ENCODE results near the gene CXXC5.

CXXC5 gene

GRCh38 chr5:139690803-139691629 lies 42.9 kb downstream of the CXXC5 start:
- DNase-seq = no peak
- H3K9me3 ChIP-seq (ENCODE audit: control extremely low read depth in 1 of 5, control insufficient read depth in 4 of 5, insufficient read depth in 2 of 5, low read depth in 1 of 5, low read length in 4 of 5) = no peaks in the 10 kb centered on the region
- H3K4me1 ChIP-seq (ENCODE audit: control extremely low read depth in 1 of 4, control insufficient read depth in 4 of 4, insufficient read depth in 4 of 4, low read length in 3 of 4) = peaks cover 0 to 80% (median 40%) of the 10 kb centered on the region in 4 experiments
- H3K4me3 ChIP-seq (ENCODE audit: control insufficient read depth in 1 of 7, extremely low read depth in 1 of 7, insufficient read depth in 4 of 7, low read depth in 2 of 7, low read length in 6 of 7) = no peak overlapping the region
- peaks cover 0 to 26% (median 5%) of the 10 kb centered on the region in 4 experiments for H3K36me3 ChIP-seq (ENCODE audit: control insufficient read depth in 4 of 4, insufficient read depth in 4 of 4, low read length in 3 of 4)
- ChIA-PET POLR2A (interaction anchor here (0.7 to 3.4 kb wide), 6 partner anchors 18 to 54 kb away, joined by 3 to 22 read pairs (median 4); no protein-coding TSS in a partner anchor), CTCF (interaction anchor here (0.6 to 16.8 kb wide), 23 partner anchors 9 to 269 kb away, joined by 3 to 357 read pairs (median 7); partner anchors contain the start of gene CXXC5)
- H3K27me3 ChIP-seq (replicated peaks in 2 of 5; ENCODE audit: control insufficient read depth in 4 of 5, insufficient read depth in 5 of 5, low read length in 4 of 5) = no peaks in the 10 kb centered on the region
- H3K27ac ChIP-seq (ENCODE audit: insufficient read depth in 1 of 2, low read depth in 1 of 2, low read length in 2 of 2, poor library complexity in 1 of 2, severe bottlenecking in 2 of 2) = no peak overlapping the region
- WGBS (ENCODE audit: insufficient coverage) = 79% methylated on average over 5 of the region's 6 CpGs

- CTCF ChIA-PET = interaction anchor here (0.9 to 16.8 kb wide), 10 partner anchors 8 to 83 kb away, joined by 3 to 357 read pairs (median 23); no protein-coding TSS in a partner anchor
- H3K4me3 ChIP-seq (ENCODE audit: control insufficient read depth in 1 of 7, extremely low read depth in 1 of 7, insufficient read depth in 4 of 7, low read depth in 2 of 7, low read length in 6 of 7) = no peak overlapping the region
- no peaks in the 10 kb centered on the region for H3K27me3 ChIP-seq (replicated peaks in 2 of 5; ENCODE audit: control insufficient read depth in 4 of 5, insufficient read depth in 5 of 5, low read length in 4 of 5)
- no peak for DNase-seq
- H3K4me1 ChIP-seq (ENCODE audit: control extremely low read depth in 1 of 4, control insufficient read depth in 4 of 4, insufficient read depth in 4 of 4, low read length in 3 of 4) = peaks cover 0 to 80% (median 44%) of the 10 kb centered on the region in 4 experiments
- H3K27ac ChIP-seq (ENCODE audit: insufficient read depth in 1 of 2, low read depth in 1 of 2, low read length in 2 of 2, poor library complexity in 1 of 2, severe bottlenecking in 2 of 2) = no peak overlapping the region
- 98% methylated on average over 6 of the region's 6 CpGs for WGBS (ENCODE audit: insufficient coverage)
- peaks cover 0 to 16% (median 2%) of the 10 kb centered on the region in 4 experiments for H3K36me3 ChIP-seq (ENCODE audit: control insufficient read depth in 4 of 4, insufficient read depth in 4 of 4, low read length in 3 of 4)
- POLR2A ChIA-PET = no interaction called here
- no peaks in the 10 kb centered on the region for H3K9me3 ChIP-seq (ENCODE audit: control extremely low read depth in 1 of 5, control insufficient read depth in 4 of 5, insufficient read depth in 2 of 5, low read depth in 1 of 5, low read length in 4 of 5)
Measured at GRCh38 chr5:139692148-139692547, 44.0 kb downstream of the CXXC5 start.

DNA sequence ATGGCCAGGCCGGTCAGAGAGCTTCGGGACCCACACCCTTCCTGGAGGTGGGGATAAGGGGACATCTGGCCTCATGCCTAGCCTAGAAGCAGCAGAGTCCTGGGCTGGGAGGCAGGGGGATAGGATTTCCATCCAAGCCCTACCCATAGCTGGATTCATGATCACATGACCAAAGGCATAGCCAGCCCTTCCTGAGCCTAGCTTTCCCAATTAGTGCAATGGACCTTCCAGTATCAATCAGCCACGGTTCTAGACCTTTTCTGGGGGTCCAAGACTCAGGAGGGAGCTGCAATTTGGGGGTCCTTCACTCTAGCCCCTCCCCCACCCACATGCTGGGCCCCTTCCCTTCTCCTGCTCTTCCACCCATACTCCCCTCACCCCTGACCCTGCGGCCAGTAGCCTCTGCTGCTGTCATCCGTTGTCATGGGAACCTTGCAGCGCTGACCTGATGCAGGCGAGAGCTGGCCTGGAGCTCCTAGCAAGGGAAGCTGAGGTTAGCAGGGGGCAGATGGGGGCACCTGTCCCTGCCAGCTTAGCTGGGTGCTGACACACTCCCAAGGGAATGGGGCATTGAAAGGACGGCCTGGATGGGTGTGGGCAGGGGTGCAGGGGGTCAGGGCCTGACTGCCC lies 44.6 kb downstream of the CXXC5 start:
- ChIA-PET CTCF (interaction anchor here (0.9 to 16.8 kb wide), 13 partner anchors 8 to 113 kb away, joined by 3 to 357 read pairs (median 4); no protein-coding TSS in a partner anchor), POLR2A (no interaction called here)
- no peak overlapping the region for H3K27ac ChIP-seq (ENCODE audit: insufficient read depth in 1 of 2, low read depth in 1 of 2, low read length in 2 of 2, poor library complexity in 1 of 2, severe bottlenecking in 2 of 2)
- H3K27me3 ChIP-seq (replicated peaks in 2 of 5; ENCODE audit: control insufficient read depth in 4 of 5, insufficient read depth in 5 of 5, low read length in 4 of 5) = no peaks in the 10 kb centered on the region
- DNase-seq = no peak
- H3K4me1 ChIP-seq (ENCODE audit: control extremely low read depth in 1 of 4, control insufficient read depth in 4 of 4, insufficient read depth in 4 of 4, low read length in 3 of 4) = peaks cover 0 to 80% (median 50%) of the 10 kb centered on the region in 4 experiments
- H3K36me3 ChIP-seq (ENCODE audit: control insufficient read depth in 4 of 4, insufficient read depth in 4 of 4, low read length in 3 of 4) = peaks cover 0 to 10% (median 0%) of the 10 kb centered on the region in 4 experiments
- no peaks in the 10 kb centered on the region for H3K9me3 ChIP-seq (ENCODE audit: control extremely low read depth in 1 of 5, control insufficient read depth in 4 of 5, insufficient read depth in 2 of 5, low read depth in 1 of 5, low read length in 4 of 5)
- no peak overlapping the region for H3K4me3 ChIP-seq (ENCODE audit: control insufficient read depth in 1 of 7, extremely low read depth in 1 of 7, insufficient read depth in 4 of 7, low read depth in 2 of 7, low read length in 6 of 7)
- WGBS (ENCODE audit: insufficient coverage) = 98% methylated on average over 5 of the region's 8 CpGs

GRCh38 chr5:139693676-139694364 lies 45.7 kb downstream of the CXXC5 start:
- Histone ChIP-seq H3K36me3 (ENCODE audit: control insufficient read depth in 4 of 4, insufficient read depth in 4 of 4, low read length in 3 of 4) (peaks cover 0 to 4% (median 0%) of the 10 kb centered on the region in 4 experiments), H3K27me3 (replicated peaks in 2 of 5; ENCODE audit: control insufficient read depth in 4 of 5, insufficient read depth in 5 of 5, low read length in 4 of 5) (no peaks in the 10 kb centered on the region), H3K4me3 (ENCODE audit: control insufficient read depth in 1 of 7, extremely low read depth in 1 of 7, insufficient read depth in 4 of 7, low read depth in 2 of 7, low read length in 6 of 7) (no peak overlapping the region), H3K4me1 (ENCODE audit: control extremely low read depth in 1 of 4, control insufficient read depth in 4 of 4, insufficient read depth in 4 of 4, low read length in 3 of 4) (peaks cover 0 to 81% (median 52%) of the 10 kb centered on the region in 4 experiments), H3K9me3 (ENCODE audit: control extremely low read depth in 1 of 5, control insufficient read depth in 4 of 5, insufficient read depth in 2 of 5, low read depth in 1 of 5, low read length in 4 of 5) (no peaks in the 10 kb centered on the region), H3K27ac (ENCODE audit: insufficient read depth in 1 of 2, low read depth in 1 of 2, low read length in 2 of 2, poor library complexity in 1 of 2, severe bottlenecking in 2 of 2) (no peak overlapping the region)
- ChIA-PET CTCF (interaction anchor here (0.8 to 16.8 kb wide), 12 partner anchors 8 to 114 kb away, joined by 3 to 357 read pairs (median 4); no protein-coding TSS in a partner anchor), POLR2A (no interaction called here)
- WGBS (ENCODE audit: insufficient coverage) = 92% methylated on average over 1 of the region's 3 CpGs
- no peak for DNase-seq

DNA sequence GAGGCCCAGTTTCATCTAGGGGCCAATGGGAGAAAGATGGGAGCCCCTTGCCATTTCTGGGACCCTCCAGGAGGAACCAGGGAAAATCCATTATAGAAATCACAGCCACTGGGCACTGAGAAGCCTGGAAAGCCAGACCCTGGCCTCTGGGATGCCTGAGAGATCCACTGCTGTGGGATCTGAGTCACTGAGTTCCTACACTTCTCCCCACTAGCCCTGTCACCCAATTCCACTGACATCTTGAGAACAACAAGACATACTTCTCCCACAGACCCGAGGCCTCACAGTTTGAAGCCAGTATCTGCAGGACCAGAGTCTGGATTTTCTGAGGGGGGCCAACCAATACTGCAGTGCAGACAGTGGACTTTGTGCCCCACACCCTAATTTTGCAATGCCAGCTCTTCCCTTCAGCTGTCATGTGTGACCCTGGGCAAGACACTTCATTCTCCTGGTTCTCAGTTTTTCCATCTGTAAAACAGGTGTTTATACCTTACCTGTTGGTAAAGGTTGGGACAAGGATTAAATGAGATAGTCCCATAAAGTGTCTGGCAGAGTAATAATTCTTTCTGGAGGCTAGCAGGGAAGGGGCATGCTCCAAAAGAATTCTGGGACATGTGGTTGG lies 46.5 kb downstream of the CXXC5 start:
- ChIA-PET POLR2A (no interaction called here), CTCF (interaction anchor here (0.8 to 16.8 kb wide), 6 partner anchors 17 to 82 kb away, joined by 4 to 357 read pairs (median 42); no protein-coding TSS in a partner anchor)
- Histone ChIP-seq H3K27ac (ENCODE audit: insufficient read depth in 1 of 2, low read depth in 1 of 2, low read length in 2 of 2, poor library complexity in 1 of 2, severe bottlenecking in 2 of 2) (no peak overlapping the region), H3K27me3 (replicated peaks in 2 of 5; ENCODE audit: control insufficient read depth in 4 of 5, insufficient read depth in 5 of 5, low read length in 4 of 5) (no peaks in the 10 kb centered on the region), H3K4me3 (ENCODE audit: control insufficient read depth in 1 of 7, extremely low read depth in 1 of 7, insufficient read depth in 4 of 7, low read depth in 2 of 7, low read length in 6 of 7) (no peak overlapping the region), H3K4me1 (ENCODE audit: control extremely low read depth in 1 of 4, control insufficient read depth in 4 of 4, insufficient read depth in 4 of 4, low read length in 3 of 4) (peaks cover 0 to 81% (median 51%) of the 10 kb centered on the region in 4 experiments), H3K9me3 (ENCODE audit: control extremely low read depth in 1 of 5, control insufficient read depth in 4 of 5, insufficient read depth in 2 of 5, low read depth in 1 of 5, low read length in 4 of 5) (no peaks in the 10 kb centered on the region), H3K36me3 (ENCODE audit: control insufficient read depth in 4 of 4, insufficient read depth in 4 of 4, low read length in 3 of 4) (peaks cover 0 to 4% (median 0%) of the 10 kb centered on the region in 4 experiments)
- WGBS (ENCODE audit: insufficient coverage) = 83% methylated on average over 1 of the region's 1 CpG
- DNase-seq = no peak

DNA sequence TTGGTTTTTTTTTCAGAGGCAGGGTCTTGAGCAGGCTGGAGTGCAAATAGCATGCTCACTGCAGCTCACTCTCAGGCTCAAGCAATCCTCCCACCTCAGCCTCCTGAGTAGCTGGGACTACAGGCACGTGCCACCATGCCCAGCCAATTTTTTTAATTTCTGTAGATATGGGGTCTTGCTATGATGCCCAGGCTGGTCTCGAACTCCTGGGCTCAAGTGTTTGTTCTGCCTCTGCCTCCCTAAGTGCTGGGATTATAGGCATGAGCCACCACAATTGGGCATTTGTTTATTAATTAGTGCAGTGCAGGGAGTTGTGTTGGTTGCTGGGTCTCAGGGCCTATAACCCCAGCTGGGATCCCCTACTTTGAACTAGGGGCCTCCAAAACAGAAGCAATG lies 47.0 kb downstream of the CXXC5 start:
- ChIA-PET CTCF (interaction anchor here (1.4 to 16.8 kb wide), 6 partner anchors 16 to 62 kb away, joined by 4 to 357 read pairs (median 11); no protein-coding TSS in a partner anchor), POLR2A (interaction anchor here (0.5 kb wide), 1 partner anchor 130 kb away, joined by 4 read pairs; no protein-coding TSS in a partner anchor)
- peaks cover 0 to 4% (median 0%) of the 10 kb centered on the region in 4 experiments for H3K36me3 ChIP-seq (ENCODE audit: control insufficient read depth in 4 of 4, insufficient read depth in 4 of 4, low read length in 3 of 4)
- H3K4me1 ChIP-seq (ENCODE audit: control extremely low read depth in 1 of 4, control insufficient read depth in 4 of 4, insufficient read depth in 4 of 4, low read length in 3 of 4) = peaks cover 0 to 80% (median 47%) of the 10 kb centered on the region in 4 experiments
- H3K27me3 ChIP-seq (replicated peaks in 2 of 5; ENCODE audit: control insufficient read depth in 4 of 5, insufficient read depth in 5 of 5, low read length in 4 of 5) = no peaks in the 10 kb centered on the region
- H3K27ac ChIP-seq (ENCODE audit: insufficient read depth in 1 of 2, low read depth in 1 of 2, low read length in 2 of 2, poor library complexity in 1 of 2, severe bottlenecking in 2 of 2) = no peak overlapping the region
- WGBS (ENCODE audit: insufficient coverage) = no CpG with 5 or more reads among the region's 2 CpGs
- H3K4me3 ChIP-seq (ENCODE audit: control insufficient read depth in 1 of 7, extremely low read depth in 1 of 7, insufficient read depth in 4 of 7, low read depth in 2 of 7, low read length in 6 of 7) = no peak overlapping the region
- no peaks in the 10 kb centered on the region for H3K9me3 ChIP-seq (ENCODE audit: control extremely low read depth in 1 of 5, control insufficient read depth in 4 of 5, insufficient read depth in 2 of 5, low read depth in 1 of 5, low read length in 4 of 5)
- DNase-seq = no peak
